ENCODE measurements around the gene FAM43B. TPM values are rescaled to one million over a fixed set of nuclear protein-coding genes. Genes with fewer than 3 reads are reported as not detected.

The FAM43B gene
- total RNA-seq, 4 donors from 2014 or later = 0.21 to 0.38 TPM; not detected in 2

- no peaks in the 10 kb centered on the region for H3K36me3 ChIP-seq
- H3K4me3 ChIP-seq = no peak overlapping the region
- DNase-seq (ENCODE audit: low spot score in 2 of 2) = peak in 1 of 2 donors; percentile 81
- no peaks in the 10 kb centered on the region for H3K9me3 ChIP-seq
- no peak for TF ChIP-seq POLR2A (IDR thresholded peaks at IDR 0.05)
- TF ChIP-seq, protein P1, sequence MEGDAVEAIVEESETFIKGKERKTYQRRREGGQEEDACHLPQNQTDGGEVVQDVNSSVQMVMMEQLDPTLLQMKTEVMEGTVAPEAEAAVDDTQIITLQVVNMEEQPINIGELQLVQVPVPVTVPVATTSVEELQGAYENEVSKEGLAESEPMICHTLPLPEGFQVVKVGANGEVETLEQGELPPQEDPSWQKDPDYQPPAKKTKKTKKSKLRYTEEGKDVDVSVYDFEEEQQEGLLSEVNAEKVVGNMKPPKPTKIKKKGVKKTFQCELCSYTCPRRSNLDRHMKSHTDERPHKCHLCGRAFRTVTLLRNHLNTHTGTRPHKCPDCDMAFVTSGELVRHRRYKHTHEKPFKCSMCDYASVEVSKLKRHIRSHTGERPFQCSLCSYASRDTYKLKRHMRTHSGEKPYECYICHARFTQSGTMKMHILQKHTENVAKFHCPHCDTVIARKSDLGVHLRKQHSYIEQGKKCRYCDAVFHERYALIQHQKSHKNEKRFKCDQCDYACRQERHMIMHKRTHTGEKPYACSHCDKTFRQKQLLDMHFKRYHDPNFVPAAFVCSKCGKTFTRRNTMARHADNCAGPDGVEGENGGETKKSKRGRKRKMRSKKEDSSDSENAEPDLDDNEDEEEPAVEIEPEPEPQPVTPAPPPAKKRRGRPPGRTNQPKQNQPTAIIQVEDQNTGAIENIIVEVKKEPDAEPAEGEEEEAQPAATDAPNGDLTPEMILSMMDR (IDR thresholded peaks at IDR 0.05) = peak; percentile 16 to 53
- peaks cover 14% of the 10 kb centered on the region for H3K27me3 ChIP-seq
- no peaks in the 10 kb centered on the region for H3K4me1 ChIP-seq
- no peak overlapping the region for H3K27ac ChIP-seq
- 38% methylated on average over 10 of the region's 18 CpGs for WGBS
These were observed 22.5 kb downstream of the FAM43B start for GRCh38 chr1:20574686-20575540.

DNA sequence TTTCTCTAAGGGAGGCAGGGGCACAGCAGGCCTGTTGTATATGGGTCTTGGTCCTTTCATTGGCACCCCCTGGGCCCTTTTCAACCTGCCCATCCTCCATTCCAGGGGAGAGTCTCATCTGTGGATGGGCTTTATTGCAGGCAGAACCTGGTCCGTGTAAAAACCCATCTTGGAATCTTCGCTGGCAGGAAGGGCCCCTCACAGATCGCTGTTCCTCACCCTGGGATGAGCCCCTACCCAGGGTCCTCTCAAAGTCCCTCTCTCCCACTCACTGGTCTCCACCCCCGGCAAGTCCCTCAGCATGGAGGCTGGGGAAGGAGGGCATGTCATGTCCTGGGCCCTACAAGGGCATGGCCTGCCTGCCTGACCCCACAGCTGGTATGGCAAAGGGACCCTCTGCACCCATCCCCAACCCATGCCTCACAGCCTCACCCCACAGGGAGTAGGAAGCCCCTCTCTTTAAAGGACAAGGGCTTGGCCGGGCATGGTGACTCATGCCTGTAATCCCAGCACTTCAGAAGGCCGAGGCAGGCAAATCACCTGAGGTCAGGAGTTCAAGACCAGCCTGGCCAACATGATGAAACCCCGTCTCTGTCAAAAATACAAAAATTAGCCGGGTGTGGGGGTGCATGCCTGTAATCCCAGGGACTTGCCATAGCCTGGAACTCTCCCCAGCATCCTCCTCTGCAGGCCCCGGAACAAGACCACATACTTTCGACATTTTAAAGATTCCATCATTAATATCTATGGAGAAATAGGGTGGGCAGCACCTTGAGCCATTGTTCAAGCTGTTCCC, 23.4 kb downstream of the FAM43B start:
- no peak for TF ChIP-seq POLR2A (IDR thresholded peaks at IDR 0.05)
- no peak for TF ChIP-seq POLR2AphosphoS5 (IDR thresholded peaks at IDR 0.05)
- no peak for TF ChIP-seq EP300 (IDR thresholded peaks at IDR 0.05)
- TF ChIP-seq, protein P1 (IDR thresholded peaks at IDR 0.05) = no peak
- no peak for DNase-seq (ENCODE audit: low spot score in 2 of 2)
- H3K27me3 ChIP-seq = peaks cover 14% of the 10 kb centered on the region
- H3K36me3 ChIP-seq = no peaks in the 10 kb centered on the region
- WGBS = 65% methylated on average over 10 of the region's 10 CpGs
- no peak overlapping the region for H3K4me3 ChIP-seq
- no peak overlapping the region for H3K27ac ChIP-seq
- H3K9me3 ChIP-seq = no peaks in the 10 kb centered on the region
- H3K4me1 ChIP-seq = no peaks in the 10 kb centered on the region

GRCh38 chr1:20578062-20578461, 25.7 kb downstream of the FAM43B start:
- Histone ChIP-seq H3K36me3 (no peaks in the 10 kb centered on the region), H3K27me3 (peaks cover 8% of the 10 kb centered on the region), H3K4me1 (no peaks in the 10 kb centered on the region), H3K4me3 (no peak overlapping the region), H3K9me3 (no peaks in the 10 kb centered on the region), H3K27ac (no peak overlapping the region)
- WGBS = 87% methylated on average over 3 of the region's 3 CpGs
- TF ChIP-seq POLR2A (IDR thresholded peaks at IDR 0.05) (no peak), EP300 (IDR thresholded peaks at IDR 0.05) (no peak), POLR2AphosphoS5 (IDR thresholded peaks at IDR 0.05) (no peak)
- TF ChIP-seq, protein P1 (IDR thresholded peaks at IDR 0.05) = no peak
- no peak for DNase-seq (ENCODE audit: low spot score in 2 of 2)

GRCh38 chr1:20578721-20579395, 26.5 kb downstream of the FAM43B start:
- Histone ChIP-seq H3K27me3 (peaks cover 2% of the 10 kb centered on the region), H3K36me3 (no peaks in the 10 kb centered on the region), H3K9me3 (no peaks in the 10 kb centered on the region), H3K4me1 (no peaks in the 10 kb centered on the region), H3K27ac (no peak overlapping the region), H3K4me3 (no peak overlapping the region)
- DNase-seq (ENCODE audit: low spot score in 2 of 2) = no peak
- WGBS = 79% methylated on average over 13 of the region's 13 CpGs
- TF ChIP-seq EP300 (IDR thresholded peaks at IDR 0.05) (no peak), POLR2A (IDR thresholded peaks at IDR 0.05) (no peak), POLR2AphosphoS5 (IDR thresholded peaks at IDR 0.05) (no peak)
- TF ChIP-seq, protein P1 (IDR thresholded peaks at IDR 0.05) = no peak
